ENCODE results near the gene POLG2.

GRCh38 chr17:64503821-64504768 is 7.2 kb upstream of the POLG2 start:
- TF ChIP-seq CTCF (IDR thresholded peaks at IDR 0.05) (no peak), POLR2A (IDR thresholded peaks at IDR 0.05) (no peak)

Measured in testis (tissue), 2 donors.